ENCODE measurements around the gene RASL12.
"Not testable (repeated sequence)": the region's sequence is repeated elsewhere in the genome, so short reads cannot be mapped to it uniquely, and the experiment has no call there.

The RASL12 gene

DNA sequence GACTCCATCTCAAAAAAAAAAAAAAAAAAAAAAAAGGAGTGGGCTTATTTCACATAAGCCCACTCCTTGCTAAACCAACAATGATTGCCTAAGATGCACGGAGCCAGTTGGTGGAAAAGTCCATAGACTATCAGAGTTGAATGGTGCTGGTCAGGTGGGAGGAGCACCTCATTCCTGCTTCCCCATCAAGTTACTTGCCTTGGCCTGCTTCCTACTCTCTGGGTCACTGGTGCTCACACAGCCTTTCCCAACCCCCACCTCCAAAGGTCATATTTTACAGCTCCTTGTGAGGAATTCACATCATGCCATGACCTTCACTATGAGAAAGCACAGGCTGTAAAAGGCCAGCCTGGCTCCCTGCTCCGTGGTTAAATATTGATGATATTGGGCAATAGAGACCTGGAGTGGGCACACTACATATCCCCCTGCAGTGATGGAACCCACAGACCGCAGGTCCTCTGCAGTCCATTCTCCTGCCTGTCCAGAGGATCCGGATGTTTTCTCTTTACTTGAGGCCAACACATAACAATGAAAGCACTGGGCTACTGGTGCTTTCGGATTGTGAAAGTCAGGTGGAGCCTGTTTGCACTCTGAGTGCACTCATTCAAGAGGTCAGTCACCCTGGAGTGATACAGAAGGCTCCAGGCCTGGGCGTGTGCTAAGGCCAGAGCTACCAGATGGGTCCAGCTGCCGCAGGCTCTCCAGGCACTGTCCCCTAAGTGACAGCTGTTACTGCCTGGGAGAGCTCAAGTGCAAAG, 22.9 kb downstream of the RASL12 start, which contains the start of gene SLC51B:
SLC51B (plus strand) TSS at position 664 of the 758 bp plus-strand sequence. CDS start 4,618 bp downstream, outside the sequence.
- peak; percentile 50 for DNase-seq (ENCODE audit: low read depth)
- no peak within 1 kb of the TSS for H3K4me3 ChIP-seq (ENCODE audit: low read depth, low read length)

DNA sequence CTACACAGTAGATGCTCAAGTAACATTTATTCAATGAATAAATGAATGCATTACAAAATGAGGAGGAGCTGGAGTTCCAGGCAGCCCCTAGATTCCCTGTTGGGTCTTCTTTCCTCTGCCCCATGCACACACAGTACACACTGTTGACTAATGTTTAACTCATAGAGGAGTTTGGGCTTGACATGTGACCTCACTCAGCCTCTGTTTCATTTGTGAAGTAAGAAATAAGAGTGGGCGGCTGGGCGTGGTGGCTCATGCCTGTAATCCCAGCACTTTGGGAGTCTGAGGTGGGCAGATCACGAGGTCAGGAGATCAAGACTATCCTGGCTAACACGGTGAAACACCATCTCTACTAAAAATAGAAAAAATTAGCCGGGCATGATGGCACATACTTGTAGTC, 23.6 kb downstream of the RASL12 start:
- peak; percentile 59 for DNase-seq (ENCODE audit: low read depth)
- H3K4me3 ChIP-seq (ENCODE audit: low read depth, low read length) = not testable (repeated sequence)

More for the DNA sequence above, 22.9 kb downstream of the RASL12 start, which contains the start of gene SLC51B:
- TF ChIP-seq, protein P1, sequence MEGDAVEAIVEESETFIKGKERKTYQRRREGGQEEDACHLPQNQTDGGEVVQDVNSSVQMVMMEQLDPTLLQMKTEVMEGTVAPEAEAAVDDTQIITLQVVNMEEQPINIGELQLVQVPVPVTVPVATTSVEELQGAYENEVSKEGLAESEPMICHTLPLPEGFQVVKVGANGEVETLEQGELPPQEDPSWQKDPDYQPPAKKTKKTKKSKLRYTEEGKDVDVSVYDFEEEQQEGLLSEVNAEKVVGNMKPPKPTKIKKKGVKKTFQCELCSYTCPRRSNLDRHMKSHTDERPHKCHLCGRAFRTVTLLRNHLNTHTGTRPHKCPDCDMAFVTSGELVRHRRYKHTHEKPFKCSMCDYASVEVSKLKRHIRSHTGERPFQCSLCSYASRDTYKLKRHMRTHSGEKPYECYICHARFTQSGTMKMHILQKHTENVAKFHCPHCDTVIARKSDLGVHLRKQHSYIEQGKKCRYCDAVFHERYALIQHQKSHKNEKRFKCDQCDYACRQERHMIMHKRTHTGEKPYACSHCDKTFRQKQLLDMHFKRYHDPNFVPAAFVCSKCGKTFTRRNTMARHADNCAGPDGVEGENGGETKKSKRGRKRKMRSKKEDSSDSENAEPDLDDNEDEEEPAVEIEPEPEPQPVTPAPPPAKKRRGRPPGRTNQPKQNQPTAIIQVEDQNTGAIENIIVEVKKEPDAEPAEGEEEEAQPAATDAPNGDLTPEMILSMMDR (conservative IDR thresholded peaks at IDR 0.05; ENCODE audit: low read depth, low read length) = no peak

DNA sequence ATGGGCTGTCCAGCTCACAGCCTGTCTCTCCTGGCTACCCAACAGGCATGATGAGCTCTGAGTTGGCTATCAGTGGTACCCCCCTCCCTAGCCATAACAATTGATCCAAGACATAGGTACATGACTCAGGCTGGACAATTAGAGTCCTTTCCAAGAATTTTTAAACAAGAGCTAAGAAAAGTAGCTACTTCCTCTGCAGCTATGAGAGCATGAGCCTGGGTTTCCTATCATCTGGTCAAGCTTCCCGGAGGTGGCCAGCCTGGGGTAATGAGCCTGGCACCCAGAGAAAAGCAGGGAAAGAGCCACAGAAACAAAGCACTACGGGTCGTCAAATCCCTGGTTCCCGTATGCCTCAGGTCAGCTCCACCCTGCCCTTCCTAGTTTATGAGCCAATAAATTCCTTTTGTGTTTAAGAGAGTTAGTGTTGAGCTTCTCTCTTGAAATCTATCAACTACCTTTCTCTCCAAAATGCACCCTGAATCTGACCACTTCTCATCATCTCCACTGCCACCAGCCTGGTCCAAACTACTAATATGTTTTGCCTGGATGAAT, 24.9 kb downstream of the RASL12 start:
- DNase-seq (ENCODE audit: low read depth) = no peak
- TF ChIP-seq, protein P1 (conservative IDR thresholded peaks at IDR 0.05; ENCODE audit: low read depth, low read length) = no peak
- no peak overlapping the region for H3K4me3 ChIP-seq (ENCODE audit: low read depth, low read length)

DNA sequence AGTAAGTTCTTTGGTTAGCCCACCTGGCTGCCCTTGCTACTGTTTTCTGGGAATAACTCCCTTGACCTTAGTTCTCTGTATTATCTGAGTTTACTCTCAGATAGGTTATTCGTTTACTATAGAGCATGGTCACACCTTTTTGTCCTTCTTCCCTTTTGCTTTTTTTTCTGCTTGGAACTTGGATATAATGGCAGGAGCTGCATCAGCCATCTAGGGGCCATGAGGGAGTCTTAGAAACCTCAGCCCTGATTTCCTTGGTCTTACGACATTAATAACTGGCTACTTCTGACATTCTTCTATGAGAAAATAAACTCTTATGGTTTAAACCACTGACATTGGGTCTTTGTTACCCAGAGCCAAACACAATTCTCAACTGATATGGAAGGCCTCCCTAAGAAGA, 26.0 kb downstream of the RASL12 start:
- H3K4me3 ChIP-seq (ENCODE audit: low read depth, low read length) = no peak overlapping the region
- DNase-seq (ENCODE audit: low read depth) = no peak
- TF ChIP-seq, protein P1 (conservative IDR thresholded peaks at IDR 0.05; ENCODE audit: low read depth, low read length) = no peak

DNA sequence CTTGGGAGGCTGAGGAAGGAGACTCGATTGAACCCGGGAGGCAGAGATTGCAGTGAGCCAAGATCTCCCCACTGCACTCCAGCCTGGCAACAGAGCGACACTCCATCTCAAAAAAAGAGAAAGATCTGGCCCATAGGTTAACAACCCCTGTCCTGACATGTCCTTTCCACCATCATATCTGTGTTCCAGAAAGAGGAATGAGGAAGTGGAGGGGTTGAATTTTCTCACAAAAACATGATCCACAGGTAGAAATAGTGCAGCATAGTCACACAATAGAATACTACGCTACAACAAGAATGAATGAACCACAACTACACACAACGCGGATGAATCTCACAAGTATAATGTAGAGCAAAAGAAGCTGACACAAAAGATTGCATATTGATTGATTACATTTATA, 27.3 kb downstream of the RASL12 start:
- no peak for DNase-seq (ENCODE audit: low read depth)
- no peak overlapping the region for H3K4me3 ChIP-seq (ENCODE audit: low read depth, low read length)

DNA sequence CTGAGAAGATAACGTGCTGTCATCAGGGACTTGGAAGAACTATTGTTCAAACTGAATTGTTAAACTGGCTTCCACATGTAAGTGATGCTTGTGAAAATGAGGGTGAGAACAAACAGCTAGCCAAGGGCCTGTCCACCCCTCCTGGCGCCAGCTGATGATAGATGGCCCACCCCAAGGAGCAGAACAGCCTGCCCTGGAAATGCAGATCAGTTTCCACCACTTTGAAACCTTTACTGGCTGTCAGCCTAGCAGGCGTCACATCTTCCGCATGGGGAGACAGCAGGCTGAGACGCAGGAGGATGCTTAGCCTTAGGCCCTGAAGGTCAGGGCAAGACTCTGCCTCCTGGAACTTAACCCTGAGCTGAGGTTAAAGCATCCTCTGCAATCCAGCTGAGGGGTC, 29.0 kb downstream of the RASL12 start:
- TF ChIP-seq, protein P1 (conservative IDR thresholded peaks at IDR 0.05; ENCODE audit: low read depth, low read length) = no peak
- no peak for DNase-seq (ENCODE audit: low read depth)

More for the DNA sequence above, 27.3 kb downstream of the RASL12 start:
- TF ChIP-seq, protein P1 (conservative IDR thresholded peaks at IDR 0.05; ENCODE audit: low read depth, low read length) = no peak

DNA sequence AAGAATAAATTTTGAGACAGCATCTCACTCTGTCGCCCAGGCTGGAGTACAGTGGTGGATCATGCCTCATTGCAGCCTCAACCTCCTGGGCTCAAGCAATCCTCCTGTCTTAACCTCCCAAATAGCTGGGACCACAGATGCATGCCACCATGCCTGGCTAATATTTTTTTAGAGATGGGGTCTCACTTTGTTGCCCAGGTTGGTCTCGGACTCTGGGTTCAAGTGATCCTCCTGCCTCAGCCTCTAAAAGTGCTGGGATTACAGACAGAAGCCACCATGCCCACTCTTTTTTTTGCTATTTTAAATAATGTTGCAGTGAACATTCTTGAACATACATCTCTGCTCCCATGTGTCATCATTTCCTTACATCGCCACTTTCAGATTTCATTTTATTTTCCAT, 29.4 kb downstream of the RASL12 start:
- no peak for DNase-seq (ENCODE audit: low read depth)
- TF ChIP-seq, protein P1 (conservative IDR thresholded peaks at IDR 0.05; ENCODE audit: low read depth, low read length) = no peak
- no peak overlapping the region for H3K4me3 ChIP-seq (ENCODE audit: low read depth, low read length)

More for the DNA sequence above, 29.0 kb downstream of the RASL12 start:
- no peak overlapping the region for H3K4me3 ChIP-seq (ENCODE audit: low read depth, low read length)
